HG02678 (cell line): ENCODE measurements around the gene FAM111A.

Source experiments
- ATAC-seq: cut with Tn5 transposase; IDR thresholded peaks from one replicate; pipeline ENCODE4 v1.9.1; 2021; ENCODE audit warnings: mild to moderate bottlenecking, moderate library complexity; ENCODE audit not compliant: unreplicated experiment

Gene FAM111A

DNA sequence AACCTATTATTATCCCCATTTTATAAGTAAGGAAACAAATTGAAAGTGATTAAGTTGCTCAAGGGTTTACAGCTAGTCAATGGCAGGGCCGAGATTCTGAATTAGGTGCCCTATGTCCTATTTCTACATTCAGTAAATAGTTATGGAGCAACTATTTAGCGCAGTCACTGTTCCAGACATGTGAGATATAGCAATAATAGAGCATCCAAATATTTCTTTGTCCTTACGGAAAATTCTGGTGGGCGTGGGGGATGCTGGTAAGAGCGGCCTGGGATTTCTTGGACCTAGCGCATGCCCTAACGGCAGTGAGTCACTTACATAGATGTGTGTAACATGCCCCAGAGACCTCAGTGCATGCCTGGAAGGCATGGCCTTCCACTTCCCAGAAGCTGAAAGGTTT, 33.7 kb downstream of the FAM111A start:
- no peak for ATAC-seq

DNA sequence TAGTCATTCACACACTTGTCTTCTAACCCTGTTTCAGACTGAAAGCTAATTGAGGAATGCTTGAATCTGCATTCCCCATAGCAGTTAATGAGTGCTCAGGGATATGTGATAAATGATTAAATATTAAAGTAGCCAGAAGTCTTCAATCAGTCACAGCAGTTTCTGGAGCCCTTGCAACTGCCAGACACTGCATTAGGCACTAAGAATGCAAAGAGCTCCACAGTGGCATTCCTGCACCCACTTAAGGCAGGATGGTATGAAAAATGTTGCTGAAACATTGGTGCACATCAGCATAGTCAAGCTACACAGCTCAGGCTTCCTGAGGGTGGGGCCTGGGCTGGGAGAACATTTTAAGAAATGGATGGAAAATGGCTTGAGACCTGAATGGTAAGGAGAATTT, 35.7 kb downstream of the FAM111A start:
- ATAC-seq, result no peak

DNA sequence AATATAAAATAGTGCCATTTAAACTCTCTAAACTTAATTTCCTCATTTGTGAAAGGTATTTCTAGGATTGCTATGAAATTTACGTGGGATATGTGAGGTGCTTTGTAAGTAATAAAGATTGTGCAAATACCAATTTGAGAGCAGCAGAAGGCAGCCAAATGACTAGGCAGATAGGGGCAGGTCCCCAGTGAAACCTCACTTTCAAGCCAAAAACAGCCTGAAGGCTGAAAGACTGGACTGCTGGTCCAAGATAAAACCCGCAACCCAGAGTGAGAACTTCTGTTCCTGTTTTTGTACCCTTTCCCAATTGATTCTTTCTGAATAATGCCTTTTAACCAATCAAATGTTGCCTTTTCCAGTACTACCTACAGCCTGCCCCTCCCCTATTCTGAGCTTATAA, 36.5 kb downstream of the FAM111A start:
- ATAC-seq, result no peak

DNA sequence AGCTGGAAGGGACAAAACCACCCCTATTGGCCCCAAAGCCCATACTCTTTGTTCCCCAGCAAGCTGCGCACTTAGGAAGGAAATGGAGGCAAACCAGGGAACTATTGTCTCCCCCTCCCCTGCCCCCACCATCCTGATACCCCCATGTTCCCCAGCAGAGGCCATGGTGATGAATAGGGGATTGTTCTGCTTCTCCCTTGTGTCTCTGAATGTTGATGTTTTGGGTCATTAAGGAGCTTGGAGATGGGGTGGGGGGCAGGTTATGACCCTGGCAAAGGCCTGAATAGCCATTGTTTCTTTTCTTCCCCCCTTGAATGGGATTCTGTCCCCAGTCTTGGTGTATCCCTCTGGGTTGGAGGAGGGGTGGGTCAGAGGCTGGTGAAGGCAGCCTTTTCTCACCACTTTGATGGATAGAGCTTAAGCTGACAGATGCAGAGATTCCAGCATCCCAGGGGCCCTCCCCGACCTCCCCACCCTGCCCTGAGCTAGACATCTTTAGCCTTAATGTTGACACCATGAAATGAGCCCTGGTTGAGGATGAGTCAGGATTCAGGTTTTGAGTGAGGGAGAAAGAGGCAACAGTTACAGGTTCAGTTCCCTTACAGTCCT, 37.6 kb downstream of the FAM111A start:
- no peak for ATAC-seq

DNA sequence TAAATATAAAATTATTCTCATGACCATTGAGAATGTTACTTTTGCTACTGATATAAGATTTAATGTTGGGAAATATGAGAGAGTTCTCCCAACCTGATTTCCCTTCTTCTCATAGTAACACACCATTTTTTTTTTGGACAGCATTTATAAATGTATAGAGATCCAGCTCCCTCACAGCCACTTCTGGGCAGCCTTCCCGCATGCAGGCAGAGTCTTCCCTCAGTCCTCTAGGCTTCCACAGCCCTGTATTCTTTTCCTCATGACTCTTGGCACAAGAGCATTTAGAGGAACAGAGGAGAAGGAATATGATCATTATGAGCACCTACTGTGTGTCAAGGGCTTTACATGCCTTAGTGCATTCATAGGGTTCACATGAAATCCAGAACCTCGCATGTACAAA, 38.3 kb downstream of the FAM111A start:
- no peak for ATAC-seq

DNA sequence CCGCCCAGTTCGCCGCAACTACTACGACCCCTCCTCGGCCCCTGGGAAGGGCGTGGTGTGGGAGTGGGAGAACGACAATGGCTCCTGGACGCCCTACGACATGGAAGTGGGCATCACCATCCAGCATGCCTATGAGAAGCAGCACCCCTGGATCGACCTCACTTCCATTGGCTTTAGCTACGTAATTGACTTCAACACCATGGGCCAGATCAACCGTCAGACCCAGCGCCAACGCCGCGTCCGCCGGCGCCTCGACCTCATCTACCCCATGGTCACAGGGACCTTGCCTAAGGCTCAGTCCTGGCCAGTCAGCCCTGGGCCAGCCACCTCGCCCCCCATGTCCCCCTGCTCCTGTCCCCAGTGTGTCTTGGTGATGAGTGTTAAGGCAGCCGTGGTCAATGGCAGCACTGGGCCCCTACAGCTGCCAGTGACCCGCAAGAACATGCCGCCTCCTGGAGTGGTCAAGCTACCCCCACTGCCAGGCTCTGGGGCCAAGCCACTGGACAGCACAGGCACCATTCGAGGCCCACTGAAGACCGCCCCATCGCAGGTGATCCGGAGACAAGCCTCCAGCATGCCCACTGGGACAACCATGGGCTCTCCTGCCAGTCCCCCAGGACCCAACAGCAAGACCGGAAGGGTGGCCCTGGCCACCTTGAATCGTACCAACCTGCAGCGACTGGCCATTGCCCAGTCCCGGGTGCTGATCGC, 39.2 kb downstream of the FAM111A start:
- ATAC-seq, result no peak

DNA sequence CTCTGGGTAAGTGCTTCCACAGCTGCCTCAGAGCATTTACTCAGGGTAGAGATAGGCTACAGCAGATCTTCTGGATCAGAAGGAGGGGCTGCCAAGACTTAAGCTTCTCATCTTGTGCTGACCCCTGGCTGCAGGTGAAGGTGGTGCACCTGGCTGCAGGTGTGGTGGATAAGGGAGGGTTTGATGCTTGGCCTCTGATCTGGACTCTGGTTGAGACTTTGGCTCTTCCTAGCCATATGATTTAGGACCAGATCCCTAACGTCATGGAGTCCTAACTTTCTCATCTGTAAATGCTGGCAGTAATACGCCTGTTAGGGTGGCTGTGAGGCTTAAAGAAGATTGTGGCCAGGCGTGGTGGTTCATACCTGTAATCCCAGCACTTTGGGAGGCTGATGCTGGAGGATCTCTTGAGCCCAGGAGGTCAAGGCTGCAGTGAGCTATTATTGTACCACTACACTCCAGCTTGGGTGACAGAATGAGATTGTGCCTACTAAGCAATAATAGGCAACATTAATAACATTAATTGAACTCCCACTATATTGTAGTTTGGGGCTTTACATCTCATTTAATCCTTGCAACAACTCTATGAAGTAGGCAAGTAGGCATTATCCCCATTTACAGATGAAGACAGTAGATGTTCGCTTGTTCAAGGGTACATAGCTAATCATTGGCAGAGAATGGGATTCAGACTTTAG, 39.9 kb downstream of the FAM111A start:
- ATAC-seq, result no peak

DNA sequence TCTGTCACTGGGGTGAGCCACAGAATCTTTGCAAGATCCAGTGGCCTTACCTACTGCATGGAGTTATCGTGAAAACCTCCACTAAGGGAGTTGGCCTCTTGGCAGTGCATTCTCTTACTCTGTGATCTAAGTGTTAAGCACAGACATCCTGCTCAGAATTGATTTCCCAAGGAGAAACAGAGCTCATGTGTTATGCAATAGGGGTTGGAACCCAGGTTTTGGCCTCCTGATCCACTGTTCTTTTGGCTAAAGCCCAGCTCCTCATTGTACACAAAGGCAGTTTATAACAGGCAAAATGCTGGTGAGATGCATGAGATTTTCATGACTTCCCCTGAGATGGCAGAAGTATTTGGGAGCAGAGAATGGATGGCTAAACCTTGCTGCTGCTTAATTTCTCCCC, 41.1 kb downstream of the FAM111A start:
- no peak for ATAC-seq

DNA sequence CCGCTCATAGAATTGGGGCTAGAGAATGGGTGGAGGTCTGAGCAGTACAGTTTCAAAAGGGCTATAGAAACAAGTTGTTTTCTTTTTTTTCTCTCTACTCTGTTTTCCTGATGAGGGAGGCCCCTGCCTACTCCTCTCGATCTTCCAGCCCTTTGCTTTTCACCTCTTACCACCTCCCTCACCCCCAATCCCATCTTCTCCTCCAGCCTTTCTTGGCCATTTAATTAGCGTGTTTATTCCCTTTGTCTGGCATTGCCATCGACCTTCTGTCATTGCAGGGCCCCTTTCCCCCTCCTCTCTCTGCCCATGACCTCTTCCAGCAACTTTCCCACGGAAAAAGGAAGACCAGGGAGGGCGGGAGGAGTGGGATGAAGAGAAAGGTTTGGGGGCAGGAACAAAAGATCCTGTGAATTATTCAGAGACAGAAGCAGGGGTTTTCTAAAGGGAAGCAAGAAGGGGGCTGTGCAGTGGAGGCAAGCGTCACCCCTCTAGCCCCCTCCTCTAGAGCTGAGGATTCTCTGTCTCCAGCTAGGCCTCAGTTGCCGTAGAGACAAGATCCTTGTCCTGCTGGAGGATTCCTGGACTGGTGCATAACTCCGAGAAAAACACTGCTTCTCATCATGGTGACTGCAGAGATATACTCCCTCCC, 42.2 kb downstream of the FAM111A start:
- no peak for ATAC-seq

DNA sequence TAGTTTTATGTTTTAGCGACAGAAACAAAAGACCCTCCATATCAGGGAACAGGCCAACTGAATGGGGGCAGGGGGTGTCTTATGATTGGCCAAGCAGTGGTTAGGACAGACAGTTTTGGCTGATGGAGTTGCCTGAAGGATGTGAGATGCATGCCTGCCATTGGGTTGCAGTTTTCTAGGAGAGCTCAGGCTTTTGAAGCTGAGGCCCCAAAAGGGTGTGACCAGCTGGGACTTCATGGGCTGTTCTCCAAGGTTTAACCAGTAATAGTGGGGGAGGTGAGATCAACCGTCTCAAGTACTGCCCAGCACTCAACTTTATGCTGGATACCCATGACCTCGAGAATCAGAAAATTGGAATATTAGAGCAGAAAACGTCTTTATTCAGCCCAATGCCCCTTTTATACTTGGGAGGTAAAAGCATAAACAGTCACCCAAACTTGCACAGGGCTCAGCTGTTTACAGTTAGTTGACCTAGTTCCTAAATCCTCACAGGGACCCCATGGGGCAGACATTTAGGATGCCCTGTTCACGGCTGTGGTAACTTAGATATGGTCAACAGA, 42.8 kb downstream of the FAM111A start:
- ATAC-seq, result no peak

DNA sequence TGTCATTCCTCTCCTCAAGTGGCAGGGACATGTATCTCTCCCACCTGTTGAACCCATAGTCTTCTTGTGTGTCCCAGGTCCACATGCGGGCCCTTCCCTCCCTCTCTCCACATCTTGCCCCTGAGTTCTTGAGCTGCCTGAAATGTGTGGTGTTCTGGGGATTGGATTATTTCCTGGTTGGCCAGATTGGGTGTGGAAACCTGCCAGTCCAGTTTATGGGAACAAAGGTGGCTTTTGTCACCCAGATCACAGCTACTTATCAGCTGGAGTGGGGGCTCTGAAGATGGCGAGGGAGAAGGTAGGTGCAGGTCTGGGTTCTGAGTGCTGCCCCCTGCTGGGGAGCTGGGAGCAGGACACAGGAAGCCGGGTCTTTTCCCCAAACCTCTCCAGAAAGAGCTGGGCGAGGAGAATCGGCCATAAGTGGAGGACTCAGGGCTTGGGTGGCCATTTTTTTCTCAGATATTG, 43.5 kb downstream of the FAM111A start:
- peak; percentile 85 for ATAC-seq

DNA sequence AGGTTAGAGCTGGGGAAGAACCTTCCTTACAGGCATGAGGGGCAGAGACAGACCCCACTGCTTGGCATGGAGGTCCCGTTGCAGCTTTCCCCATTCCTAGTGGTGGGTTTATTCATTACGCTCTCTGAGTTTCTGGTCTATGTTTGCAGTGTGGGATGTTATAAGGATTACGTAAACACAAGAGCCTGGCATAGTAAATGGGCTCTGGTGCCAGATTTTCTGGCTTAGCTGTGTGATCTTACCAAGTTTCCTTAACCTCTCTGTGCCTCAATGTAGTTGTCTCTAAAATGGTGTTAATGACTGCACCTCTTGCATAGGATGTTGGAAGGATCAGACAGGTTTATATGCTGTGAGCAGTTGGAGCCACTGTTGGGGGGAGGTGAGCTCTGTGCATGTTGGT, 44.4 kb downstream of the FAM111A start:
- ATAC-seq, result no peak

DNA sequence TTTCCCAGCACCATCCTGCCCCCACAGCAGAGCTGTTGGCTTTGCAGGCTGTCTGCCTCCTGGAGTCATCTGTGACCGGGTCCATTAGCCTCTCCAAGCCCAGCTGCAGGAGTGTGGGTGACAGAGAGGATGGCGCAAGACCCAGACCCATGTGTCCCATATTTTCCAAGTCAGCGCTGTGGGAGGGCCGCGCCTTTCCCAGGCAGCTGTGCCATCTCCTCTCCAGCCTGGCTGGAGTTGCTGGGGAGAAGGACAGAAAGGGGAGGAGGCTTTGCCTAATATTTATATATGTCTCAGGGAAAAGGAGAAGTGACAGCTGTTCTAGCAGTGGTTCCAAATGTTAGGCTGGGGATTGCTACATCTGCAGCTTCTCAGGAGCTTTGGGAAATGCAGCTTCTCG, 44.9 kb downstream of the FAM111A start:
- no peak for ATAC-seq

DNA sequence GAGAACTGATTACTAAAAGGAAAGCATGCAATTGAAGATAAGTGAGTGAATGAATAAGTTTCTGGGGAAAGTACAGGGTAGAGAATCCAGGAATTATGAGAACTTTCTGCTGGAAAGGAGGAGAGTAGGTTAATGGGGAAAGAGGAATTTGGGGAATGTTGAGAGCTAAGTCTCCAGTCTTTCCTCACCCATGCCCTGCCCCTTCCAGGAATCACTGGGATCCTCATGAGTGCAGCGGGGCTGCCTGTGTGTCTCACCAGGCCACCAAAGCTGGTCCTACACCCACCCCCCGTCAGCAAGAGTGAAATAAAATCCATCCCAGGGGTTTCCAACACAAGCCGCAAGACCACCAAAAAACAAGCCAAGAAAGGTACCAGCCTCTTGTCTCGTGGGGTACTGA, 46.3 kb downstream of the FAM111A start:
- ATAC-seq, result no peak

DNA sequence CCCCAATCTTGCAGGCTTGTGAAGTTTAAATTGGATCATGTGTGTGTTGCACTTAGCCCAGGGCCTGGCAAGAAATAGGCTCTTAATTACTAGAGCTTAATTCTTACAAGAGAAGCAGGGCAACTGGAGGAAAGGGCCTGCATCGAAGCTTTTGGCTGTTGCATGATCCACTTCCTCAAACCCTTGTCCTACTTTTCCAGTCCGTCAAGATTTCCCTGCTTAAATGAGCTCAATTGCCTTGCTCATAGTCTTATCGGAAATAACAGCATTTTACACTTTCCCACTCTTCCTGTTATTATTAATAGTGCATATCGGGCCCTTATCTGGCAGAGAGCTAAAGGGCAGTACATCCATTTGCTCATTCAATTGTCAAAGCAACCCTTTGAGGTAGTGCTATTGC, 47.3 kb downstream of the FAM111A start:
- ATAC-seq, result no peak

DNA sequence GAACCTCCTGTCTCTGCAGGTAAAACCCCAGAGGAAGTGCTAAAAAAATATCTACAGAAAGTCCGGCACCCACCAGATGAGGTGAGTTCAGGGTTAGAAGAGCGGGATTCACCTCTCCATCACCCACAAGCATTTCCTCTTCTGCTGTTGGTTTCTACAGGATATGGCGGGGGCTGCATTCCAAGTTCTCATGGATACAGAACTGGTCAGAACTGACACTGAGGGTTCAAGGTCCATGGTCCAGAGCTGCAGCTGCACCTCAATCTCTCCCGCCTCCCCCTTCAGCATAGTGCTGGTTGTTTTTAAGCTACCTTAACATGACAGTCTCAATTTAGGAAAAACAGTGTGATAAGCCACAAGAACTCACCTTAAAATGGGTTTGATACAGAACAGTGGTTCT, 48.4 kb downstream of the FAM111A start:
- ATAC-seq, result no peak

DNA sequence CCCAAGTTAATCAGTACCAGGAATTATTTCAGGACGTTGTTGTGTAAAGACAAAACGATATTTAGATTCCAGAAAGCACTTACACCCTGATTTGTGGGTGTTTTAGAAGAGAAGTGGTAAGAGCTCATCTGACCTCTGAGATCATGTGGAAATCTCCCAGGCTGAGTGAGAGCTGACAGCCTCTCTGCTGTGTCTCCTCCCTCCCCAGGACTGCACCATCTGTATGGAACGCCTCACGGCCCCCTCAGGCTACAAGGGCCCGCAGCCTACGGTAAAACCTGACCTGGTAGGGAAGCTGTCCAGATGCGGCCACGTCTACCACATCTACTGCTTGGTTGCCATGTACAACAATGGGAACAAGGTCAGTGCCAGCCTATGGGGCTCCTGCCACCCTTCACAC, 49.2 kb downstream of the FAM111A start:
- no peak for ATAC-seq

DNA sequence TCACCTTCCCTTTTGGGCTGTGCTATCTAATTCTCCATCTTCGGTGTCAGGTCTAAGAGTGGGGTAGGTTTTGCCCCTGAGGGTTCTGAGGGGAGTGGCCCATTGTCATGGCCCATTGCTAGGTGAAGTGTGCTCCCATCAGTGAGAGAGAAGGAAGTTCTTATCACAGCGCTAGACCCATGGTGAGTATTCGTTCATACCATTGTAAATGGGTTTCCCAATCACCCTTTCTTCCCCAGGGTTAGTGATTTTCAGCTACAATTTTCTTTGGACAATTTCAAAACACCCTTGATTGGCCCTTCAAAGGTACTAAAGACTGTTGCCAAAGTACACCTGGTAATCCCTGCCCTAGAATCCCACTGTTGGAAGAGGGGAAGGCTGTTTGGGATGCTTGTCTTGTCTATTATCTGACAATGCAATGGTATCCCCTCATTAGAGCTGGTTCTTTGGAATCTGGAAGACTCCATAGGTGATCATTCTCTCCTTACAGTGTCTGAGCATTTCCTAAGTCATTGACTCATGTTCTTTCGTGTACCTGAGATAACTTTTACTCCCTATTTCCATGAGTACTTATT, 49.9 kb downstream of the FAM111A start:
- no peak for ATAC-seq

DNA sequence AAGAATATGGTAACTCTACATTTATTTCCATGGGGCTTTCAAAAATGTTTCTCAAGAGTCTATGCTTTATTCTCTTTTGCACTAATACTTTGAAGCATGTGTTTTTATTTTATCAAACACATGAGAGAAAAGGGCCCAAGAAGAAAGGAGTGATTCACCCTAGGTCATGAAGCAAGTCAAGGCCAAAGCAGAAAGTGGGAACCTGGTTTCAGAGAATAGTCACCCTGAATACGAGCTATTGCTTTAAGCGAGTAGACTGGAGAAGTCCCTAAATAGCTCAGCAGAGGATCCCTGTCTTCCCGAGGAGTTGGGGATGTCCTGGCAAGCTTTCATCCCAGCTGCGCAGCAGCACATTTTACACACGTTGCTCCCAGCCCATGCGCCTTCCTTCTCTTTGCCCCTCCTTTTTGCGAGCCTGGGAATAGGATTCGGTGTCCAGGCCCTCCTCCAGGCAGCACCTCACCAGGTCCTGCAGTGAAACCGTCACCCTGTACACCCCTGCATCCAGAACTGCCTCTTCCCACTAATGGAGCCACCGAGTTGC, 51.0 kb downstream of the FAM111A start:
- no peak for ATAC-seq

DNA sequence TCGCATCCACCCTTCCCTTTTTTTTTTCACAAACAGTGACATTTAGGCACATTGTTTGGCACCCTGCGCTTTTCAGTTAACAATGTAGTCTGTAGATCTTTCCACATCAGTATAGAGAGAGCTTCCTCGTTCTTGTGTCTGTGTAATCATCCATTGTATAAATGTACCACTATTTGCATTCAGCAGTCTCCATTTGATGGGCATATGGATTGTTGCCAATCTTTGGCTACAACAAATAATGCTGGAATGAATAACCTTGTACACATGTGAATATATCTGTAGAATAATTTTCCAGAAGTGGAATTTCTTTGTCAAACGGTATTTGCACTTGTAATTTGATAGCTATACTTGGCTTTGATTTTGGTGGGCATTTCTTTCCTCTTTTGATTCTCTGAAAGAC, 52.9 kb downstream of the FAM111A start:
- no peak for ATAC-seq

DNA sequence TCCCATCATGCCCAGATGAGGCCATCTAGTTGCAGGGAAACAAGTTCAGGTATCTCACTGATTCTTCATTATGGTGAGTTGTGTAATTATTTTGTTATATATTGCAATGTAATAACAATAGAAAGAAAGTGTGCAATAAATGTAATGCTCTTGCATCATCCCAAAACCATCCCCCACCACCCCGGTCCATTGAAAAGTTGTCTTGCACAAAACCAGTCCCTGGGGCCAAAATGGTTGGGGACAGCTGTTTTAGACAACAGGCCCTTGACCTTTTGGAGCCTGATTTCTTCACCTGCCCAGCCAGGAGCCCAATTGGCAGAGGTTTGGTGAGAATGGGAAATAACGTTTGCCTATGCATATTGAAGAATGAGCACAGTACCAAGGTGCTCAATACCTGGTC, 54.1 kb downstream of the FAM111A start:
- ATAC-seq, result no peak
